Activated CD4-positive, alpha-beta T cell treated with anti-CD3 and anti-CD28 coated beads for 1 hour (primary cell): ENCODE measurements around the gene STRIP2.
"Not testable (repeated sequence)": the region's sequence is repeated elsewhere in the genome, so short reads cannot be mapped to it uniquely, and the experiment has no call there.

Source experiments
- DNase-seq: peaks from one replicate; pipeline ENCODE4 v3.0.0-alpha.2; 2020

STRIP2 gene

GRCh38 chr7:129457101-129457500, 22.9 kb downstream of the STRIP2 start:
- DNase-seq, result no peak

GRCh38 chr7:129458171-129458570, 23.9 kb downstream of the STRIP2 start:
- no peak for DNase-seq

- no peak for DNase-seq
These were observed 27.6 kb downstream of the STRIP2 start for GRCh38 chr7:129461809-129462208.

- no peak for DNase-seq
These were observed 28.2 kb downstream of the STRIP2 start for GRCh38 chr7:129462420-129462819.

GRCh38 chr7:129464194-129464593, 30.0 kb downstream of the STRIP2 start:
- no peak for DNase-seq

GRCh38 chr7:129465080-129465479, 30.8 kb downstream of the STRIP2 start:
- DNase-seq, result no peak

GRCh38 chr7:129466796-129467195, 32.6 kb downstream of the STRIP2 start:
- no peak for DNase-seq

GRCh38 chr7:129468087-129468486, 33.9 kb downstream of the STRIP2 start:
- no peak for DNase-seq

- no peak for DNase-seq
These were observed 34.3 kb downstream of the STRIP2 start for GRCh38 chr7:129468547-129468946.

GRCh38 chr7:129469930-129470329, 35.7 kb downstream of the STRIP2 start:
- no peak for DNase-seq

- no peak for DNase-seq
These were observed 36.2 kb downstream of the STRIP2 start for GRCh38 chr7:129470411-129470810.

- DNase-seq, result no peak
These were observed 37.2 kb downstream of the STRIP2 start for GRCh38 chr7:129471402-129471827.

- DNase-seq, result not testable (repeated sequence)
These were observed 41.7 kb downstream of the STRIP2 start for GRCh38 chr7:129475931-129476330.

- not testable (repeated sequence) for DNase-seq
These were observed 42.2 kb downstream of the STRIP2 start for GRCh38 chr7:129476398-129476797.

- DNase-seq, result no peak
These were observed 45.6 kb downstream of the STRIP2 start for GRCh38 chr7:129479831-129480230.

- DNase-seq, result no peak
These were observed 46.6 kb downstream of the STRIP2 start for GRCh38 chr7:129480674-129481363.

GRCh38 chr7:129481376-129481775, 47.1 kb downstream of the STRIP2 start:
- not testable (repeated sequence) for DNase-seq

GRCh38 chr7:129482781-129483180, 48.5 kb downstream of the STRIP2 start:
- DNase-seq, result no peak

GRCh38 chr7:129489491-129489890, 55.3 kb downstream of the STRIP2 start:
- DNase-seq, result no peak

GRCh38 chr7:129492391-129492790, 58.2 kb downstream of the STRIP2 start:
- no peak for DNase-seq

- DNase-seq, result no peak
These were observed 59.3 kb downstream of the STRIP2 start for GRCh38 chr7:129493555-129493954.

- DNase-seq, result no peak
These were observed 59.8 kb downstream of the STRIP2 start for GRCh38 chr7:129494041-129494440.

- DNase-seq, result no peak
These were observed 61.8 kb downstream of the STRIP2 start for GRCh38 chr7:129495987-129496386.

GRCh38 chr7:129496653-129497052, 62.4 kb downstream of the STRIP2 start:
- no peak for DNase-seq

- DNase-seq, result no peak
These were observed 62.9 kb downstream of the STRIP2 start for GRCh38 chr7:129497156-129497555.
